HepG2 (cell line): Measurements from ENCODE around the gene MTHFS. TPM values are rescaled to one million over a fixed set of nuclear protein-coding genes. Genes with fewer than 3 reads are reported as not detected.

Experiments used
- DPF2 ChIP-seq: sonication (generic); formaldehyde crosslinking; IDR thresholded peaks from 2 replicates; pipeline ENCODE4 v1.4.0; 2020; ENCODE audit warnings: mild to moderate bottlenecking, low read depth, missing genetic modification reagents, borderline replicate concordance
- EEA1 ChIP-seq: sonication (generic); formaldehyde crosslinking; IDR thresholded peaks from 2 replicates; pipeline ENCODE4 v1.5.1; 2020; ENCODE audit warnings: mild to moderate bottlenecking, missing genetic modification reagents, borderline replicate concordance
- HNF1A ChIP-seq, 2 experiments: sonication (generic) in 1 of 2; formaldehyde crosslinking in 1 of 2; IDR thresholded peaks; 2 replicates each; pipeline versions ENCODE4 v1.4.0 to v1.6.1; 2016 to 2020; ENCODE audit warnings: borderline replicate concordance in 1 of 2, low read depth in 1 of 2, mild to moderate bottlenecking in 1 of 2, missing genetic modification reagents in 1 of 2
- HOXA5 ChIP-seq: sonication (generic); formaldehyde crosslinking; IDR thresholded peaks from 2 replicates; pipeline ENCODE4 v1.4.0; 2020; ENCODE audit warnings: missing genetic modification reagents
- KAT7 ChIP-seq: IDR thresholded peaks from 2 replicates; pipeline ENCODE4 v1.6.1; 2018; ENCODE audit warnings: borderline replicate concordance, missing compliant biosample characterization
- YEATS4 ChIP-seq: sonication (generic); formaldehyde crosslinking; IDR thresholded peaks from 2 replicates; pipeline ENCODE4 v1.4.0; 2020; ENCODE audit warnings: missing genetic modification reagents, borderline replicate concordance
- YY1 ChIP-seq: IDR thresholded peaks from 2 replicates; pipeline ENCODE4 v1.6.1; 2011; ENCODE audit warnings: low read length, low read depth, moderate library complexity, mild to moderate bottlenecking; ENCODE audit not compliant: insufficient read depth, insufficient replicate concordance
- ZC3H4 ChIP-seq: sonication (generic); formaldehyde crosslinking; IDR thresholded peaks from 2 replicates; pipeline ENCODE4 v1.4.0; 2020; ENCODE audit warnings: missing genetic modification reagents, borderline replicate concordance
- ZNF160 ChIP-seq: sonication (generic); formaldehyde crosslinking; IDR thresholded peaks from 2 replicates; pipeline ENCODE4 v1.8.0; 2022; ENCODE audit warnings: mild to moderate bottlenecking, inconsistent platforms, missing genetic modification reagents
- ZNF580 ChIP-seq: IDR thresholded peaks from 2 replicates; pipeline ENCODE4 v1.6.1; 2016; ENCODE audit warnings: low read depth, borderline replicate concordance
- ZNF670 ChIP-seq: sonication (generic); formaldehyde crosslinking; IDR thresholded peaks from 2 replicates; pipeline ENCODE4 v1.8.0; 2022; ENCODE audit warnings: mild to moderate bottlenecking, missing genetic modification reagents, borderline replicate concordance
- ZNF703 ChIP-seq: sonication (generic); formaldehyde crosslinking; IDR thresholded peaks from 2 replicates; pipeline ENCODE4 v1.5.1; 2020; ENCODE audit warnings: missing genetic modification reagents, mild to moderate bottlenecking, moderate library complexity, borderline replicate concordance
- ZNF746 ChIP-seq: sonication (generic); formaldehyde crosslinking; IDR thresholded peaks from 2 replicates; pipeline ENCODE4 v1.8.0; 2022; ENCODE audit warnings: mild to moderate bottlenecking, missing genetic modification reagents
- ZNF766 ChIP-seq: sonication (generic); formaldehyde crosslinking; IDR thresholded peaks from 2 replicates; pipeline ENCODE4 v1.5.0; 2020; ENCODE audit warnings: missing genetic modification reagents, borderline replicate concordance
- ZNF772 ChIP-seq: sonication (generic); formaldehyde crosslinking; IDR thresholded peaks from 2 replicates; pipeline ENCODE4 v1.5.0; 2020; ENCODE audit warnings: mild to moderate bottlenecking, missing genetic modification reagents
- ZNF792 ChIP-seq: IDR thresholded peaks from 2 replicates; pipeline ENCODE4 v1.6.1; 2016
- ZNF841 ChIP-seq: sonication (generic); formaldehyde crosslinking; IDR thresholded peaks from 2 replicates; pipeline ENCODE4 v1.8.1; 2023; ENCODE audit warnings: missing genetic modification reagents, borderline replicate concordance
- ZSCAN20 ChIP-seq: sonication (generic); formaldehyde crosslinking; IDR thresholded peaks from 2 replicates; pipeline ENCODE4 v1.4.0; 2020; ENCODE audit warnings: missing genetic modification reagents, mild to moderate bottlenecking, borderline replicate concordance
- polyA plus RNA-seq, 8 experiments: library from polyadenylated mRNA; depleted of rRNA in 3 of 8; stranded (reverse) in 7 of 8; unstranded in 1 of 8; fragments of >200 nt; fragmentation: Illumina TruSeq in 4 of 8; extraction: Trizol in 4 of 8; gene quantifications; 2 replicates each; pipeline versions ENCODE4 v1.2.1 to v1.2.3, GENCODE V29; 2011 to 2016; ENCODE audit warnings: low read depth in 4 of 8, missing spikeins in 1 of 8, mixed read lengths in 1 of 8; ENCODE audit not compliant: insufficient read depth in 1 of 8
- total RNA-seq, 5 experiments: library from RNA; depleted of rRNA; stranded (reverse); fragments of >200 nt; fragmentation: Illumina TruSeq; extraction: Trizol; gene quantifications; 2 replicates each; pipeline ENCODE4 v1.2.3, GENCODE V29; 2016; ENCODE audit warnings: low read depth in 1 of 5
- TF ChIP-seq, protein P1 (sequence below): sonication (generic); formaldehyde crosslinking; IDR thresholded peaks from 2 replicates; pipeline ENCODE4 v1.4.0; 2020; ENCODE audit warnings: missing genetic modification reagents
- TF ChIP-seq, protein P2 (sequence below): sonication (generic); formaldehyde crosslinking; IDR thresholded peaks from 2 replicates; pipeline ENCODE4 v1.5.1; 2020; ENCODE audit warnings: missing genetic modification reagents, mild to moderate bottlenecking, borderline replicate concordance

MTHFS gene
- total and polyA plus RNA-seq, 2 of the 13 experiments (the other 11 are each of a cell fraction or from before 2014, with no cell fraction given): 37.0 to 49.7 TPM

- no peak for TF ChIP-seq HNF1A (IDR thresholded peaks at IDR 0.05; ENCODE audit: low read depth)
- TF ChIP-seq HNF1A (CRISPR knock-in tag; IDR thresholded peaks at IDR 0.05; ENCODE audit: borderline replicate concordance): peak; percentile 49; the same call in 1 of the 2 replicates
- TF ChIP-seq ZNF160 (CRISPR knock-in tag): peak; percentile 78; the same call in 1 of the 2 replicates
- TF ChIP-seq, protein P1, sequence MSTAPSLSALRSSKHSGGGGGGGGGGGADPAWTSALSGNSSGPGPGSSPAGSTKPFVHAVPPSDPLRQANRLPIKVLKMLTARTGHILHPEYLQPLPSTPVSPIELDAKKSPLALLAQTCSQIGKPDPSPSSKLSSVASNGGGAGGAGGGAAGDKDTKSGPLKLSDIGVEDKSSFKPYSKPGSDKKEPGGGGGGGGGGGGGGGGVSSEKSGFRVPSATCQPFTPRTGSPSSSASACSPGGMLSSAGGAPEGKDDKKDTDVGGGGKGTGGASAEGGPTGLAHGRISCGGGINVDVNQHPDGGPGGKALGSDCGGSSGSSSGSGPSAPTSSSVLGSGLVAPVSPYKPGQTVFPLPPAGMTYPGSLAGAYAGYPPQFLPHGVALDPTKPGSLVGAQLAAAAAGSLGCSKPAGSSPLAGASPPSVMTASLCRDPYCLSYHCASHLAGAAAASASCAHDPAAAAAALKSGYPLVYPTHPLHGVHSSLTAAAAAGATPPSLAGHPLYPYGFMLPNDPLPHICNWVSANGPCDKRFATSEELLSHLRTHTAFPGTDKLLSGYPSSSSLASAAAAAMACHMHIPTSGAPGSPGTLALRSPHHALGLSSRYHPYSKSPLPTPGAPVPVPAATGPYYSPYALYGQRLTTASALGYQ: no peak; the same call in 1 of the 2 replicates
- peak; percentile 98 for TF ChIP-seq EEA1 (CRISPR knock-in tag)
- peak; percentile 98 for TF ChIP-seq ZNF670
- peak; percentile 95 for TF ChIP-seq KAT7
- no peak for TF ChIP-seq DPF2 (CRISPR knock-in tag)
- TF ChIP-seq YY1: peak; percentile 82
- TF ChIP-seq ZNF841: peak; percentile 88
- peak; percentile 69; the same call in 1 of the 2 replicates for TF ChIP-seq ZNF746 (CRISPR knock-in tag)
- no peak for TF ChIP-seq ZC3H4 (CRISPR knock-in tag)
- peak; percentile 89 for TF ChIP-seq ZNF792
- TF ChIP-seq ZNF703: no peak; the same call in 1 of the 2 replicates
- TF ChIP-seq ZSCAN20 (CRISPR knock-in tag): peak; percentile 98; the same call in 1 of the 2 replicates
- TF ChIP-seq, protein P2, sequence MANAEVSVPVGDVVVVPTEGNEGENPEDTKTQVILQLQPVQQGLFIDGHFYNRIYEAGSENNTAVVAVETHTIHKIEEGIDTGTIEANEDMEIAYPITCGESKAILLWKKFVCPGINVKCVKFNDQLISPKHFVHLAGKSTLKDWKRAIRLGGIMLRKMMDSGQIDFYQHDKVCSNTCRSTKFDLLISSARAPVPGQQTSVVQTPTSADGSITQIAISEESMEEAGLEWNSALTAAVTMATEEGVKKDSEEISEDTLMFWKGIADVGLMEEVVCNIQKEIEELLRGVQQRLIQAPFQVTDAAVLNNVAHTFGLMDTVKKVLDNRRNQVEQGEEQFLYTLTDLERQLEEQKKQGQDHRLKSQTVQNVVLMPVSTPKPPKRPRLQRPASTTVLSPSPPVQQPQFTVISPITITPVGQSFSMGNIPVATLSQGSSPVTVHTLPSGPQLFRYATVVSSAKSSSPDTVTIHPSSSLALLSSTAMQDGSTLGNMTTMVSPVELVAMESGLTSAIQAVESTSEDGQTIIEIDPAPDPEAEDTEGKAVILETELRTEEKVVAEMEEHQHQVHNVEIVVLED (CRISPR knock-in tag): peak; percentile 84
- peak; percentile 83 for TF ChIP-seq HOXA5
- peak; percentile 46 for TF ChIP-seq ZNF772 (CRISPR knock-in tag)
- peak; percentile 93 for TF ChIP-seq YEATS4 (CRISPR knock-in tag)
- peak; percentile 56; the same call in 1 of the 2 replicates for TF ChIP-seq ZNF580
- TF ChIP-seq ZNF766 (CRISPR knock-in tag): peak; percentile 92; the same call in 1 of the 2 replicates
Observed at GRCh38 chr15:79896634-79897379, at the start of gene MTHFS (continued).
